Measurements from ENCODE around the gene CLDN19.

CLDN19 gene, protein sequence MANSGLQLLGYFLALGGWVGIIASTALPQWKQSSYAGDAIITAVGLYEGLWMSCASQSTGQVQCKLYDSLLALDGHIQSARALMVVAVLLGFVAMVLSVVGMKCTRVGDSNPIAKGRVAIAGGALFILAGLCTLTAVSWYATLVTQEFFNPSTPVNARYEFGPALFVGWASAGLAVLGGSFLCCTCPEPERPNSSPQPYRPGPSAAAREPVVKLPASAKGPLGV

DNA sequence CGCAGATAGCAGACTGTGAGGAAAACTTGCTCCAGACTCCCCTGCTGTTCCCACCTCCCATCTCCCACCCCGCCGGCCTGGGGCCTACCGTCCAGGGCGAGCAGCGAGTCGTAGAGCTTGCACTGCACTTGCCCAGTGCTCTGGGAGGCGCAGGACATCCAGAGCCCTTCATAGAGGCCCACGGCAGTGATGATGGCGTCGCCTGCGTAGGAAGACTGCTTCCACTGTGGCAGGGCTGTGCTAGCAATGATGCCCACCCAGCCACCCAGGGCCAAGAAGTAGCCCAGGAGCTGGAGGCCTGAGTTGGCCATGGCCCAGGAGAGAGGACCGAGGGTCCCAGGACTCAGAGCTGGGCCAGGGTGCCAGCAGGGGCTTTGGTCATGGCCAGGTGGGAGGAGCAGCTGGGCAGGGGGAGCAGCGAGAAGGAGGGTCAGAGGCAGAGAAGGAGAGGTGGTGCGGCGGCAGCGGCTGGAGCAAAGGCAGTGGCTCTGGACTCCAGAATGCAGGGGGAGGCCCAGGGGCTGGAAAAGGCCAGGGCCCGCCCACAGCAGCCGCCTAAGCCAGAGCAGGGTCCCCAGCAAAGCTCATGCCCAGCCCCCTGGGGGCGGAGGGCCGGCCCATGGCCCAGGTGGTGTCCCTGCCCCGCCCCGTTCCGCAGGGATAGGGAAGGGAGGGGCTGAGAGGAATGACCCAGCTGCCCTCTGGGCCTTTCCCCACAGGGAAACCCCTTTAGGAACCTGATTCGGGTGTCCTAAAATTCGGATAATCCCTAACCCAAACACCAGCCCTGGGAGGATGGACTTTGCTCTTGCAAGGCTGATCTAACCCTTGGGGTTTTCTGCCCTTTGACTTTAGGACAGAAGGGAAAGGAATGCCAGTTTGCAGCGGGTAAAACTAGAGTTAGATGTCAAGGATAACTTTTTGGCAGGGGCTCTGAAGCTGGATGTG, at the start of gene CLDN19:
Gene CLDN19, minus strand, starts transcription at position 484 of the 948 bp plus-strand sequence. Its CDS starts 173 bp downstream, at position 311.
- DNase-seq, result no peak

DNA sequence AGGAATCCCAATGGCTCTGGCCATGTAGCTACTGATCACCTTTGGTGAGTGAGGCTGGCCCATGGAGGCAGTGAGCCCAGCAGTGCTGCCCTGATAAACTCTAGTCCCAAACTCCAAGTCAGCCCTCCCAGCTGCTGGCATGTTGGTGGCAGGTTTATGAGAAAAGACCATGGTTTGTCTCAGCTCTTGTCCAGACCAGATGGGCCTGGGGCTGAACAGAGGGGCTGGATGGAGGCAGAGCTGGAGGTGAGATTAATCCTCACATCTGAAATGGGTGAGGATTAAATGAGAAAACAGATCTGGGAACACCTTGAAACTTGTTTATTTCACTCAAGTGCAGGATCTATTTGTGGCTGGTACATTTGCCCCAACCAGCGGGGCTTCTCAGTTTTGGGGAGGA, 48.0 kb upstream of the CLDN19 start:
- DNase-seq, result no peak

DNA sequence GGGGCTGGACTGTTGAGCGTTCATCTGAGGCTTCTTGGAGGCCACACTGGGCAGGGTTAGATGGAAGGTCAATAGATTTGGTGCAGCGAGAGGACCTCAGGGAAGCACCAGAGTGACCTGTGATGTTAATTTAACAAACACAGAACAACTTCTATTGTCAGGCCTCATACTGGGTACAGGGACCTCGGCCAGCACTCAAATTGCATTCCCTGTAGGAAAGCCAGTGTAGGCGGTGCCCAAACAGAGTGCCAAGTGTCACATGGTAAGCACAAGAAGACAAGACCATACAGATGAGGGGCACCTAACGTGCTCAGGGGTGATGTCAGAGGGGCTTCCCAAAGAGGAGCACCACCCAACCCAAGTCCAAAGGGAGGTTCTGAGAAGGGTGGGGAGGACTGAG, 46.1 kb upstream of the CLDN19 start:
- no peak for DNase-seq

DNA sequence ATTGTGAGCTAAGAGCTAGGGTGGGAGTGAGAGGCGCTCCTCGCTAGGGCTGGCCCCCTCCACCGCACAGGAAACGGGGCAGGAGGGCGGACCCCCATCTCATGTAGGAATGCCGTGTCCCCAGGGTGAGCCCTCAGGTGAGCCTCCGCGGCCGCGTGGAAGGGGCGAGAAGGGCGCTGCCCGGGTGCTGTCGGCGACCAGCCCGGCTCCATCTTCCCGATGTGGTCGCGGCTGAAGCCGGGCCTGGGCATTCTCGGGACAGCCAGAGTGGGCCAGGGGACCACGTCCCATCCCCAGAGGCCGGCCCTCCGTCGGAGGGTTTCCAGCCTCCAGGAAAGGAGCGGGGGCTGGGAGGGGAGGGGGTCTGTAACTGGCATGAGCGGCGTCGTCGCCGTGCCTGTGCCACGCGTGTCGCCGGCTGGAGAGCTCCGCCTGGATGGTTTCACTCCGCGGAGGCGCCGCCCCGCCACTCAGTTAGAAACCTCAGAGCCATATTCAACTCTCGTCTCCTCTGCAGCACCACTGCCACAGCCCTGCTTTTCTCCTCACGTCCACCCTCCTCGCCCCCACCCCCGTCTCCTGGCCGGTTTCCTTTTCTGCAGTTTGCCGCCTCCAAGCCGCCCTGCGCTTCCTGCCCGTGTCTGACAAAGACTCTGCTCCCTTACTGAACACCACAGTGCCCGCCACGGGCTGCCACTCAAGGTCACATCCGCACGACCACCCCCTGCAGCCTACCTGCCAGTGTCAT, 45.1 kb upstream of the CLDN19 start, which contains the start of gene TMEM269:
Gene TMEM269, plus strand, starts transcription at position 46 of the 748 bp plus-strand sequence. CDS start 4,903 bp downstream, outside the sequence.
- peak in 2 of 14 donors; percentile 5 to 17 for DNase-seq

DNA sequence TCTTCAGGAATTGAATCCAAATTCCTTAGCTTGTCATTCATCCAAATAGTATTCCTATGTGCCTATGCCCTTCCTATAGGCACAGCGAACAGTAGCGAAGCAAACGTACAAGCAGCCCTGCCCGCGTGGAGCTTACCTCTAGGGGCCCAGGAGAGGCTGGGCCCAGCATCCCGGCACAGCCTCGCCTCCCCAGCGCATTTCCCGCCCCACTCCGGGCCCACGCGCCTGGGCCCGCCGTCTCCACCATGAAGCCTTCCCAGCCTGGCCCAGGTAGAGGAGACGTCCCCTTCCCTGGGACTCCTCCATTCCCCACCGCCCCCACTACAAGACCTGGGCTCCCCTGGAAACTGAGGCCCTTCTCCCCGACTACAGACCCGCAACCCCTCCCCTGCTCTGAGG, 44.5 kb upstream of the CLDN19 start:
- no peak for DNase-seq

DNA sequence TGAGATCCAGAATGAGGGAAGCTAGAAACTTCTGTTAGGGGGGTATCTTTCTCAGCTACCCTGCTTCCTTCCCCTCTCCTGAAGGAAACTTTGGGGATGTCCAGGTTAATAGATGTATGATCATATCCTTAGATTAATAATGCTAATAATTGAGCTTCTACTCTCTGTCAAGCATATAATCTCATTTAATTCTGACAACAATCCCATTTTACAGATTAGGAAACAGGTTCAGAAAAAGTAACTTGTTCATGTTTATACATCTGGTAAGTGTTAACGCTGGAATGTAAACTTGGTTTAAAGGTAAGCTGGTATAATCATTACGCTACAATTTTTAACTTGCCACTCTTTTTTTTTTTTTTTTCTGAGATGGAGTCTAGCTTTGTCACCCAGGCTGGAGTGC, 43.1 kb upstream of the CLDN19 start:
- DNase-seq, result no peak

DNA sequence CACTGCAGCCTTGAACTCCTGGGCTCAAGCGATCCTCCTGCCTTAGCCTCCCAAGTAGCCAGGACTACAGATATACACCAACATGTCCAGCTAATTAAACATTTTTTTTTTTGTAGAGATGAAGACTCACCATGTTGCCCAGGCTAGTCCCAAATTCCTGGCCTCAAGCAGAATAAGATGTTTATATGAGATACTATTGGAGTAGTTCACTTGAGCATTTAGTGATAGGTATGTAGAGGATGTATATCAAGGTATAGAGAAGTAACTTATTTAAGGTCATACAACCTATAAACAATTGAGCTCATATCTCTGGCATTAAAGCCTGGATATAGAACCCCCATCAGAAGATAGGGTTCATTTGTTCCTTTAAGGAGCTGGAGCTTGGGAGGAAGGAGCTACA, 40.1 kb upstream of the CLDN19 start:
- no peak for DNase-seq

DNA sequence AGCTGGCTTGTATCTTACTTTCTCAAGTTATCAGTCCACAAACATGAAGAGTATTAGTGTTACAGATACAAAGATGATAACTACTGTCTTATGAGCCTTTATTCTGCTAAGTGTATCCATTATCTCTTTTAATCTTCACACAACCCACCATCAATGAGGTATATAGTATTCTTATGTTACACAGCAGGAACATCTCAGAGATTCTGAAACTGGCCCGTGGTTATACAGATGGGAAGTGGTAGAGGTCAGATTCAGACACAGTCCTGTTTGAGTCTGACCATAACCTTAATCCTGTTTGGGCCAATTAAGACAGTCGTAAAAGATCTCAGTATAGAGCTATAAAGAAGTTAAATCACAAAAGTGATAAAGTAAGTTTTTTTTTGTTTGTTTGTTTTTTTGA, 39.7 kb upstream of the CLDN19 start:
- DNase-seq, result no peak

DNA sequence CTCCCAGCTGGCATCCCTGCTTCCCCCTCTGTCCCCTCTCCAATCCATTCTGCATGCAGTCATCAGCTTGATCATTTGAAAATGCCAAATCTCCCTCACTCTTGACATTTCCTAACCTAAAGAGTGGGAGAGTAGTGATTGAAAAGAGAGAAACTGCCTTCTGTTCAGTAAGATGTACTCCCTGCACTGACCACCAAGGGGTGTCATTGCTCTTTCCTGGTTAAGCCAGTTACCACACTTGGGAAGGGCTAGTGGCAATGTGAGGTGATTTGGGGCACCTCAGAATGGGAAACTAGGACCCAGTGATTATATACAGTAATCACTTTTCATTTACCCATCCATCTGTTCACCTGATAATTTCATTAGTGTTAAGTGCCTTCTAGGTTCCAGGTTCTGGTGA, 37.8 kb upstream of the CLDN19 start:
- peak in 3 of 14 donors; percentile 2 to 12 (median 3) for DNase-seq

DNA sequence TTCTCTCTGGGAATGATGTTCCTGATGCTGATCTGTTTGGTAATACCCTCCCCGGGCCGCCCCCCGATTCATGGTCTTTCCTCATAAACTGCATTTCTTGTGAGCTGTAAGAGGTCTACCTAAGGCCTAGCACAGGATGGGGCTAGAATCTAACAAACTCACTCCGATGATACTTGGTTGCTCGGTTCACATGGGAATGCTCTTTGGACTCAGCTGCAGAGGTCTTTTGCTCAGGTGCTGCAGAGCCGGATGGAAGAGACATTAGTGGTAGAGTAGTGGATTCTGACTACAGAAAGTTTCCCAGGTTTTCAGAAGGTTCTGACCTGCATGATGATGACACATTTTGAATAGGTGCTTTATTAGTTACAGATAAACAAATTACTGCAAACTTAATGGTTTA, 36.5 kb upstream of the CLDN19 start:
- no peak for DNase-seq

DNA sequence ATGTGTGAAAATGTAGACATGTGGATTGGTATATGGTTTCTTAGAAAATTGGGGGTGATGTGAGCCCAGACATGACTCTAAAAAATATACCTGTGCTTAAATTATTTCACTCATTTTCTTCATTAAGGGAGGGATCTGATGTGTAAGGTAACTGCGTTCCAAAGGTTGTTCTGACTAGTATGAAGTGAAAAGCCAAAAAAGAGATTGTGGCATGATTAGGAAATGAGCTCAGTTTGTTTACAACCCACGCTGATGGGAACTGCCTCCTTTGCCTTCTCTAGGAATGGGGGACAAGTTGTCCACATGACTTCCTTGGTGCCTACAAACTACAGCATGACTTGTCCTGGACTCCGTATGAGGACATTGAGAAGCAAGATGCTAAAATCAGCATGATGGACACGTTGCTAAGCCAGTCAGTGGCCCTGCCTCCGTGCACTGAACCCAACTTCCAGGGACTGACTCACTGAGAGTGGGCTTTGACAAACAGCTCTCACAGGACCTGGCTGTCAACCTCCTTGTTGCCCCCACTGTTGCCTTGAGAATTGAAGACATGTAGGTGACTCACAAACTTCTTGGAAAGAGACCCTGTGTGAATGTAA, 35.0 kb upstream of the CLDN19 start:
- DNase-seq, result no peak

DNA sequence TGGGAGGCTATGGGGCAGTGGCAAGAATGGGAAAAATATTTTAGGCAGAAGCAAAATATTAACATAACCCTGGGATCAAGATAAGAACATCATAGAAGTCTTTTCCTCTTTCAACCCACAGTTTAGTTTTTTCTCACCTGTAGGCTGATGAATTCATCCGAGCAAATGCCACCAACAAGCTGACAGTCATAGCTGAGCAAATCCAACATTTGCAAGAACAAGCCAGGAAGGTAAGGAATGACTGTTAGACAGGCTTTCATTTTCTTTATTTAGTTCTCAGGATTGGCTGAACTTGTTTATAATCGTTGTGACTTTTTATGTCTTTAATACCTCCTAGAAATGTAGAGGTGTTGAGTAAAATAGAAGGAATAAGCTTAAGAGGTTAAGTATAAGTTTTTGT, 33.4 kb upstream of the CLDN19 start:
- DNase-seq, result no peak

DNA sequence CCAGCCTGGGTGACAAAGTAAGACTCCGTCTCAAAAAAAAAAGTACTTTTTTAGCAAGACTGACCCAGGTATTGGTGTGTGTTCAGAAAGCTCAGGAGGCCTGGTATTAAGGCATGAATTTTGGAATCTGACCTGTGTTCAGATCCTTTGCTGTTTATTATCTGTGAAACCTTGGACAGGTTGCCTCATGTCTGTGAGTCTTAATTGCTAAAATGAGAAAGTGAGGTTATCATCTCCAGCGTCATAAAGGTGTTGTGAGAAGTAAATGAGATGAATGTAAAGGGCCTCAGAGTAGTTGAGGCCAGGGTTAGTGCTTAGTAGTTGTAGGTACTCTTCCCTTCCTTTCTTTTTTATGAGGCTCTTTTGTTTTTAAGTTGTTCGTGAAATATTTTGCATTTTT, 29.8 kb upstream of the CLDN19 start:
- DNase-seq, result no peak

DNA sequence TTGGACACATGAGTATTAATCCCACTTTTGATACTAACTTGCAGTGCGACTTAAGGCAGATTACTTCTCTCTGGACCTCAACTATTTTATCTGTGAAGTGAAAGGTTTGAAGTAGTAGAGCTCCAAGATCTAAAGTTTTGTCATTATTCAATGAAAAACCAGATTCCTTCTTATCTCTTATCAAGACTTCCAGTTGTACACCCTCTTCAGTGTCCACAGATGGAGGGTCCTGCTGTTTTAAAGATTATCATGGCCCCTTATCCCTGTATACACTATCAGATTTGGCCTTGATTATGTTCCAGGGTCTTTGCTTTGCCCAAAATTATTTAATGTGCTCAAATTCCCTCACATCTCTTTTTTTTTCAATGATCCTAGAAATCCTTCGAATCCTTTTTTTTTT, 28.1 kb upstream of the CLDN19 start:
- no peak for DNase-seq

DNA sequence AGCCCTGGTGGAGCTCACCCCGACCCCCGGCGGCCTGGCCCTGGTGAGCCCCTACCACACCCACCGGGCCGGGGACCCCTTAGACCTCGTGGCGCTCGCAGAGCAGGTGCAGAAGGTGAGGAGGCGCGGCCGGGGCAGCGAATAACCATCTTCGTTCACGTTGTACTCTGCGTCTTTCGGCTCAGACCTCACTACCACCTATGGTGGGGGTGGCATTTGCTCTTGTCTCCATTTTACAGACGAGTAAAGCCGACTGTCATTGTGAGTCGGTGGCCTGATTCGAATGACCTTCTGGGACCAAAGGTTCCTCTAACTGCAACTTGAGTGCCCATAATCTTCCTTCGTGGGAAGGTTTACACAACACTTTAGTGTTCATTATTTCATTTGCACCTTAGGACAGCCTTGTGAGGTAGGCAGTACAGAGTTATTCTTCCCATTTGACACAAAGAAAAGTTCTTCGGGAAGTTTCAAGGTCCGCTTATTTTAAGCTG, 27.5 kb upstream of the CLDN19 start:
- peak in 1 of 14 donors; percentile 35 for DNase-seq

DNA sequence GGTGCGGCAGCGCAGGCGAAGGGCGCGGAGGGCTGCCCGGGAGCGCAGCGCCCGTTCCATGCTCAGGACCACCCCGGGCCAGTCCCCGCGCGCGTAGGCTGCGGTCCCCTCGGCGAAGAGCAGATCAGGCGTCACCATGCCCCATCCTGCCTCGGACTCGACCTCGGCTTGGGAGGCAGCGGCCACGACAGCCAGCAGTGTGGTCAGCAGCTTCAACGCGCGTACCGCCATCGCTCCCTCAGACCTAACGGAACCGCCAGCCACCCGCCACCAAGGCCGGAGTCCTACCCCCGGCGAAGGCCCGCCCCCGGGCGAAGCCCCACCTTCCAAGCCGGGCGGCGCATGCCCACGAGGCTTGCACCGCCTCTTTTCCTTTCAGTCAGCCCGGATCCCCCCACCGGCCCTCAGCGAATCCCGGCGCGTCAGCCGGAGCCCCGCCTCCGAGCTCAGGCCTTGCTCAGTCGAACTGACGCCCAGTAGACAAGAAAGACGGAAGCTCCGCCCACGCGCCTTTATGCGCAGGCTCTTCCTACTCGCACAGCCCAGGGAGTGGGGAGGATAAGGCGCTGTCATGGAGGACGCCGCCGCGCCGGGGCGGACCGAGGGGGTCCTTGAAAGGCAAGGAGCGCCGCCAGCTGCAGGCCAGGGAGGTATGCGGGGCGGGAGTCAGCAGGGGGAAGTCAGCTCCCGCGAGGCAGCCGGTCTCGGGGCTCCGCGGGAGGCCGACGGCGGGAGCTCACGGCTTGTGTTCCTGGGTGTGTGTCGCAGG, 26.9 kb upstream of the CLDN19 start, which contains the start of the genes C1orf50 and P3H1:
Gene C1orf50, plus strand, starts transcription at position 509 of the 769 bp plus-strand sequence. Its CDS starts 63 bp downstream, at position 572.
Gene P3H1, minus strand, starts transcription at position 288 of the 769 bp plus-strand sequence. Its CDS starts 57 bp downstream, at position 231.
- peak; percentile 85 to 100 (median 98) for DNase-seq

DNA sequence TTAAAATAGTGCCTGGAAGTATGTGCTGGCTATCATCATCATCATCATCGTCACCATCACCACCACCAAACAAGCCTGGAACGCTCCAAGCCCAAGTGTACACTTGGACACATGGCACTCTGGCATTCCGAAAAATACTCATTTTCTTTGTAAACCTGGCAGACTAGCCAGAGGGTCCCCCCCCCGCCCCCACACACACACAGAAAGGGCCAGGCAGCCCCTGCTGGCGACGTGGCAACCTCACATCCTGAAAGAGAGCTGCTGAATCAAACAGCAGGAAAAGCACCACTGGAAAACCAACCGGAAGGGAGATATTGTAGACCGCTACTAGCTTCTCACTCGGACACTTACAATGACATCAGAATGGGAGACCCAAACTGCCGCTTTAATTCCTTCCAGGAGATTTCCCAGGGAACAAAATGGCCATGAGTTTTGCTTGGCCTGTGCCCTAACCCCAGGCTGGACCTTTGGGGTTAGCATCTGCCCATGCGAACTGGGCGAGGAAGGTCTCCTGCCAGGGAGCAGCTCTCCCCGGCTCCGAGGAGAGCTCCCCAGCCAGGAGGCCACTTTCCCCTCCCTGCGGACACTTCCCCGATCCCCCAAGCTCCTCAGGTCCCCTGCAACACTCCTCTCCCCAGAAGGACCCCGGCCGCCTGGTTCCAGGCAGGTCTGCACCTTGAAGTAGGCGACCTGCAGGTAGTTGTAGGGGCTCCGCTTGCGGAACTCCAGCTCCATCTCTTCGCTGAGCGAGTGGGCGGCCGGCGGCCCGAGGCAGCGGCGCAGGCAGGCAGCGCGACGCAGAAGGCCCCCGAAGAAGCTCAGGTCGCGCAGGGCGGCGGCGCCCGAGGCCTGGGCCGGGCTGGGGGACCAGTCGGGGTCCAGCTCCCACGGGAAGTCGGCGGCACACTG, 26.1 kb upstream of the CLDN19 start:
- DNase-seq, result peak in 9 of 14 donors; percentile 26 to 63 (median 57)

DNA sequence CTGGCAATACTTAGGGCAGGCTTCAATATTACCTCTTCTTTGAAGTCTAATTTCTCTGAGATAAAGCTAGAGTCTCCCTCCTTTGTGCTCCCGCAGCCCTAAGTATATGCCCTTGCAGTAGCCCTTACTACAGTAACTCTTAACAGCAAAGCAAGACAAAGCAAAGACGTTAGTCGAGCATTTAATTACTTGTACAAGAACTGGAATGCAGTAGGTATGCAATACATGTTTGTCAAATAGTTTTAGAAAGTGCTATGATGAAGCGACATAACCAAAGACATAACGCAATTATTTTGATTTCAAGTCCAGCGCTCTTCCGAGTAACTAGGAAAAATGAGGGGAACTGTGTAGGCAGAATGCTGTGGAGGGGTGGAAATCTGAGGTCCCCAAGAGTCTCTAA, 25.2 kb upstream of the CLDN19 start:
- no peak for DNase-seq

DNA sequence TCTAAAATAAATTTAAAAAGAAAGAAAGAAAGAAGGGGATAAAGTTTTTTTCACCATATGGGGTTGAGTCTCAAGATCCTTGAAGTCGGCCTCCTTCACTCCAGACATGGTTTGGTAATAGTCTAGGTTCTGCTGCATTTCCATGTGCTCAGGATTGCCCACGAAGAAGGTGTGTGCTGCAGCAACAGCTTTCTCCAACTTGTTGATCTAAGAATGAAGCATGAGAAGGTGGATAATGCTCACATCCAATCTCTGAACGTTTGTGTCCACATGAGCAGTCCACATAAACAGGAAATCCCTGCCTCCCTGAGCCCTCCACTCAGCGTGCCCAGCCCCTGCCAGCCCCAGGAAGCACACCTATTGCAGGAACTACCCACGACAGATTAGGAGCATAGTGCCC, 22.2 kb upstream of the CLDN19 start:
- no peak for DNase-seq

DNA sequence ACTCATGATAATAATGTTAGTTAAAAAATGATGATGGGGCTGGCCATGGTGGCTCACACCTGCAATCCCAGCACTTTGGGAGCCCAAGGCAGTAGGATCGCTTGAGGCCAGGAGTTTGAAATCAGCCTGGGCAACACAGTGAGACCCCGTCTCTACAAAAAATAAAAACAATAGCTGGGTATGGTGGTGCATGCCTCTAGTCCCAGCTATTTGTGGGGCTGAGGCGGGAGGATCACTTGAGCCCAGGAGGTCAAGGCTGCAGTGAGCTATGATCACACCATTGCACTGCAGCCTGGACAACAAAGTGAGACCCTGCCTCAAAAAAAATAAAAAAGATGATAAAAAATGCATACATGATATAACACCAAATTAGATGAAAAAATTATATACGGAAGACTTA, 21.5 kb upstream of the CLDN19 start:
- no peak for DNase-seq

Data from C1 segment of cervical spinal cord (tissue), 14 donors.